Tibial nerve (tissue), 4 donors: Measurements from ENCODE around the gene NACC1. TPM values are rescaled to one million over a fixed set of nuclear protein-coding genes. Genes with fewer than 3 reads are reported as not detected.

Experiments
- DNase-seq, 2 donors: peaks; one replicate each; pipeline ENCODE4 v3.0.0-alpha.2; 2019; ENCODE audit warnings: low spot score in 2 of 2
- H3K27ac ChIP-seq, 4 donors: fragments of 200-600 bp; sonication (generic) in 3 of 4; one replicate each; pipeline ENCODE4 v1.5.1; 2017 to 2019; ENCODE audit warnings: mild to moderate bottlenecking in 1 of 4
- H3K27me3 ChIP-seq, 2 donors: fragments of 200-600 bp; sonication (generic) in 1 of 2; one replicate each; pipeline versions ENCODE4 v1.5.1 to v1.6.0; 2017 to 2019
- H3K36me3 ChIP-seq, 3 donors: fragments of 200-600 bp; sonication (generic); one replicate each; pipeline ENCODE4 v1.5.1; 2018 to 2019
- H3K4me1 ChIP-seq, 4 donors: fragments of 200-600 bp; sonication (generic) in 3 of 4; one replicate each; pipeline ENCODE4 v1.5.1; 2017 to 2019
- H3K4me3 ChIP-seq, 4 donors: fragments of 200-600 bp; sonication (generic) in 3 of 4; one replicate each; pipeline ENCODE4 v1.5.1; 2017 to 2019; ENCODE audit warnings: mild to moderate bottlenecking in 1 of 4, moderate library complexity in 1 of 4
- H3K9me3 ChIP-seq, 4 donors: fragments of 200-600 bp; sonication (generic) in 3 of 4; one replicate each; pipeline ENCODE4 v1.5.1; 2017 to 2019
- EP300 ChIP-seq, 2 donors: sonication (generic); formaldehyde crosslinking; IDR thresholded peaks; one replicate each; pipeline ENCODE4 v1.6.1; 2017; ENCODE audit warnings: antibody characterized with exemption in 2 of 2, mild to moderate bottlenecking in 1 of 2
- POLR2A ChIP-seq, 2 donors: fragments of 450-650 bp; IDR thresholded peaks; one replicate each; pipeline ENCODE4 v1.6.1; 2017; ENCODE audit warnings: antibody characterized with exemption in 2 of 2, mild to moderate bottlenecking in 2 of 2, moderate library complexity in 2 of 2
- WGBS, 2 donors: methylation state at CpG; one replicate each; pipeline ENCODE4 v1.1.5; 2018; 5-methylcytosine and 5-hydroxymethylcytosine counted together
- total RNA-seq, 4 donors: library from RNA; depleted of rRNA; stranded (reverse); fragments of >200 nt; gene quantifications; one replicate each; pipeline ENCODE4 v1.1.0, GENCODE V29; 2016
- TF ChIP-seq, protein P1 (sequence below), 5 experiments: fragments of 200-600 bp in 3 of 5; fragments of 450-650 bp in 2 of 5; sonication (generic) in 3 of 5; IDR thresholded peaks; one replicate each; pipeline ENCODE4 v1.5.1; 2016 to 2019; ENCODE audit warnings: antibody characterized with exemption in 5 of 5, mild to moderate bottlenecking in 3 of 5, moderate library complexity in 2 of 5

Gene NACC1
- total RNA-seq, 4 donors from 2014 or later = 15.3 to 37.1 (median 25.8) TPM

DNA sequence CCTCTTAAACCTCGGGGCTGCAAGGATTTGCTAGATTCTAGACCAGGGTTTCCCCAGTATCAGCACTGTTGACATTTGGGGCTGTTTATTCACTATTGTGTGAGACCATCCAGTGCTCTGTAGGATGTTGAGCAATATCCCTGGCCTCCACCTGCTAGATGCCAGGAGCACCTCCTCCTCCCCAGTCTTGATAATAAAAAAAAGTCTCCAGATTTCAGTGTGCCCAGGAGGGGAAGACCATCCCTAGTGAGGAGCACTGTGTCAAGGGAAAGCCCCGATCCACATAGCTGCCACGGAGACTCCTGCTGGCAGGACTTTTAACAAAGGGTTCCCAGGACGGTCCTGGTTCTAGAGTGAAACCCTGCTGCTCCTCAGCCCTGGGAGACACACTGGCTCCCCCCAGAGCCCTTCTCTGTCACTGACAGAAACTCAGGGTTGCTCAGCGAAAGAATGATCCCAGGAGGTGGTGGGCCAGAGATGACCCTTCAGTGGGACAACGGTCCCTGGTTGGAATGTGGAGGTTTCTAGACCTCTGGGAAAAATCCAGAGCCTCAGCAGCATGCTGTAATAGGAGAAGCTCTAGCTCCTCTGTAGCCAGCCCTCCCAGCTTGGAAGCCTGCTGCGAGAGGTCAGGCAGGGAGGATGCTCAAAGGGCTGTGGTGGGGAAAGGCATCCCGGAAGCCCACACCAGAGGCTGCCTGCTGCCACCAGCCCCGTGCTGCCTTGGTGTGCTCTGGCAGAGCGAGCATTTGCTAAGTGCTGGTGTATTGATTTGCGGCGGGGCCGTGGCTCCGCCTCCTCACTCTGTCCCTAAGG is 35.7 kb upstream of the NACC1 start:
- no peak overlapping the region for H3K4me3 ChIP-seq
- H3K9me3 ChIP-seq = no peaks in the 10 kb centered on the region
- peaks cover 0 to 67% (median 29%) of the 10 kb centered on the region in 4 donors for H3K4me1 ChIP-seq
- 37 to 40% methylated on average over 13 of the region's 14 CpGs for WGBS, 2 donors
- H3K36me3 ChIP-seq = peaks cover 0 to 72% (median 0%) of the 10 kb centered on the region in 3 donors
- peak overlapping the region in 3 of 4 donors; percentile 45 to 77 (median 74) for H3K27ac ChIP-seq
- peak in 1 of 2 donors; percentile 46 for DNase-seq
- H3K27me3 ChIP-seq = no peaks in the 10 kb centered on the region
- TF ChIP-seq EP300 (IDR thresholded peaks at IDR 0.05) (peak in 1 of 2 donors; percentile 13), POLR2A (IDR thresholded peaks at IDR 0.05) (no peak)
- TF ChIP-seq, protein P1, sequence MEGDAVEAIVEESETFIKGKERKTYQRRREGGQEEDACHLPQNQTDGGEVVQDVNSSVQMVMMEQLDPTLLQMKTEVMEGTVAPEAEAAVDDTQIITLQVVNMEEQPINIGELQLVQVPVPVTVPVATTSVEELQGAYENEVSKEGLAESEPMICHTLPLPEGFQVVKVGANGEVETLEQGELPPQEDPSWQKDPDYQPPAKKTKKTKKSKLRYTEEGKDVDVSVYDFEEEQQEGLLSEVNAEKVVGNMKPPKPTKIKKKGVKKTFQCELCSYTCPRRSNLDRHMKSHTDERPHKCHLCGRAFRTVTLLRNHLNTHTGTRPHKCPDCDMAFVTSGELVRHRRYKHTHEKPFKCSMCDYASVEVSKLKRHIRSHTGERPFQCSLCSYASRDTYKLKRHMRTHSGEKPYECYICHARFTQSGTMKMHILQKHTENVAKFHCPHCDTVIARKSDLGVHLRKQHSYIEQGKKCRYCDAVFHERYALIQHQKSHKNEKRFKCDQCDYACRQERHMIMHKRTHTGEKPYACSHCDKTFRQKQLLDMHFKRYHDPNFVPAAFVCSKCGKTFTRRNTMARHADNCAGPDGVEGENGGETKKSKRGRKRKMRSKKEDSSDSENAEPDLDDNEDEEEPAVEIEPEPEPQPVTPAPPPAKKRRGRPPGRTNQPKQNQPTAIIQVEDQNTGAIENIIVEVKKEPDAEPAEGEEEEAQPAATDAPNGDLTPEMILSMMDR (IDR thresholded peaks at IDR 0.05) = peak in 3 of 5 experiments; percentile 12 to 39 (median 26)

DNA sequence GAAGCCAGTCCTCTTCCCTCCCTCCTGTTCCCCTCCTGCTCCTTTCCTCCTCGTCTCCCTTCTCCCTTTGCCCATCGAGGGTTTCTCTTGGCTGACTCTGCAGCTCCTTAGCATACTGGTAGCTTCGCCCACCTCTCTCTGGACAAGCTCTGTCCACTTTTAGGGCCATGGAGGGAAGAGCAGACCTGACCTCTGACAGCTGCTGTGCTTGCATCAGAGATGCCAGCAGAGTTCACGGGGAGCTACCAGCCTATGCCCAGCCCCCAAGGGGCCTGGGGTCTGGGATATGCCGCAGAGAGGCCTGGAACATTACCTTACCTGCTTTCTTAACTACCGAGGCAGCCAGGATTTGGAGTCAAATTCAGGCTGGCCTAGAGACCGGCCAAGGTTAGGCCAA is 35.1 kb upstream of the NACC1 start:
- H3K36me3 ChIP-seq = peaks cover 0 to 70% (median 0%) of the 10 kb centered on the region in 3 donors
- H3K27ac ChIP-seq = peak overlapping the region in 3 of 4 donors; percentile 45 to 77 (median 74)
- no peak for DNase-seq
- H3K27me3 ChIP-seq = no peaks in the 10 kb centered on the region
- peaks cover 0 to 61% (median 26%) of the 10 kb centered on the region in 4 donors for H3K4me1 ChIP-seq
- no peak for TF ChIP-seq EP300 (IDR thresholded peaks at IDR 0.05)
- TF ChIP-seq, protein P1 (IDR thresholded peaks at IDR 0.05) = no peak
- no peak for TF ChIP-seq POLR2A (IDR thresholded peaks at IDR 0.05)
- no peak overlapping the region for H3K4me3 ChIP-seq
- WGBS, 2 donors = 54 to 60% methylated on average over 4 to 7 of the region's 7 CpGs
- H3K9me3 ChIP-seq = no peaks in the 10 kb centered on the region

DNA sequence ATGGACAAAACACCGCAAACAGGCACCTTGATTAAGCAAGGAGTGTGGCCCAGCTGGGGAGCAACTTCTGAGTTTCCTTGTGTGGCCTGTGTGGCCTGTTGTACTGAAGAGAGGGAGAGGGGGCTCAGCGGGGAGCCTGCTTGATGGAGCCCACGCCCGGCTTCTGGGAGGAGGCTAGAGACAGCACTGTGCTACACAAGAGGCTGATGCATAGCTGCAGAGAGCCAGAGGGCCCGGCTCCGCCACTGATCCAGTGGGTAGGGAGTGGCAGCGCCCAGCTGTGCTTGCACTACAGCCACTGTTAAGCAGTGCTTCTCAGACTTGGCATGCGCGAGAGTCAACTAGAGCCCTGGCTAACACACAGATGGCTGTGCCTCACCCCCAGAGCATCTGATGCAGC is 34.4 kb upstream of the NACC1 start:
- Histone ChIP-seq H3K4me3 (no peak overlapping the region), H3K27ac (peak overlapping the region in 2 of 4 donors; percentile 74 to 77), H3K4me1 (peaks cover 0 to 55% (median 22%) of the 10 kb centered on the region in 4 donors), H3K27me3 (no peaks in the 10 kb centered on the region), H3K36me3 (peaks cover 0 to 74% (median 0%) of the 10 kb centered on the region in 3 donors), H3K9me3 (no peaks in the 10 kb centered on the region)
- TF ChIP-seq EP300 (IDR thresholded peaks at IDR 0.05) (no peak), POLR2A (IDR thresholded peaks at IDR 0.05) (no peak)
- TF ChIP-seq, protein P1 (IDR thresholded peaks at IDR 0.05) = no peak
- WGBS, 2 donors = 79 to 87% methylated on average over 9 of the region's 9 CpGs
- DNase-seq = no peak

DNA sequence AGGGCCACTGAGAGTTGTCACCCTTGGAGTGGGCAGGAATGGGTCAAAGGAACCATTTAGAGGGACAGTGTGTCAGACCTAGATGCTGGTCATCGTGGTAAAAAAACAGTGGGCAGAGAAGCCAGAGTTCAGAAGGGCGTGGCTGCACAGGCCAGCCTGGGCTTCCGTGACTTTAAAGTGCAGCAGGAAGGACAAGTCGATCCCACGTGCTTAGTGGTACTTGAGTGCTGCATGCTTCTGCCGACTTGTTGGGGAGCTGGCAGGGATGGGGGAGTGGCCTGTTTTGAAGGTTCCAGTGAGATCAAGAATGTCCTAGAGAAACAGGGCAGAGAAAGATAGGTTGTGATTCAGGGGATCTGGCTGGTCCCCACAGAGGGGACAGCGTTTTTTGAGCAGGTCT is 32.4 kb upstream of the NACC1 start:
- H3K27ac ChIP-seq = peak overlapping the region in 1 of 4 donors; percentile 46
- no peaks in the 10 kb centered on the region for H3K9me3 ChIP-seq
- H3K27me3 ChIP-seq = no peaks in the 10 kb centered on the region

More for the DNA sequence above, 32.4 kb upstream of the NACC1 start:
- no peak for TF ChIP-seq POLR2A (IDR thresholded peaks at IDR 0.05)
- TF ChIP-seq EP300 (IDR thresholded peaks at IDR 0.05) = no peak
- TF ChIP-seq, protein P1 (IDR thresholded peaks at IDR 0.05) = no peak
- 27 to 29% methylated on average over 7 of the region's 7 CpGs for WGBS, 2 donors
- H3K36me3 ChIP-seq = peaks cover 0 to 70% (median 0%) of the 10 kb centered on the region in 3 donors
- DNase-seq = no peak
- peaks cover 0 to 58% (median 22%) of the 10 kb centered on the region in 4 donors for H3K4me1 ChIP-seq
- H3K4me3 ChIP-seq = no peak overlapping the region
